CD4-positive, alpha-beta memory T cell (primary cell): Measurements from ENCODE around the gene CYB5B. TPM values are rescaled to one million over a fixed set of nuclear protein-coding genes. Genes with fewer than 3 reads are reported as not detected.

Source experiments
- CTCF ChIA-PET: fragments of 350-600 bp; sonication (Branson Sonifier 250); formaldehyde crosslinking; loops from one replicate; lab custom pipeline; 2021; ENCODE audit warnings: inconsistent platforms; ENCODE audit not compliant: partially characterized antibody; lab: Charles Lee
- POLR2A ChIA-PET: fragments of 350-600 bp; sonication (Branson Sonifier 250); formaldehyde crosslinking; loops from one replicate; lab custom pipeline; 2021; ENCODE audit not compliant: partially characterized antibody; lab: Charles Lee
- DNase-seq, 5 donors: peaks; one replicate each; pipeline versions ENCODE4 v3.0.0 to v3.0.0-alpha.2; 2020 to 2022; ENCODE audit warnings: mixed read lengths in 1 of 5
- H3K27ac ChIP-seq: one replicate; pipeline ENCODE4 v1.7.0; 2013; ENCODE audit warnings: low read depth, low read length
- H3K27me3 ChIP-seq: 2 replicates; pipeline ENCODE4 v1.7.0; 2013; ENCODE audit warnings: mild to moderate bottlenecking, low read length, moderate library complexity; ENCODE audit not compliant: insufficient read depth
- H3K36me3 ChIP-seq: 2 replicates; pipeline ENCODE4 v1.7.0; 2013; ENCODE audit warnings: mild to moderate bottlenecking, low read length, moderate library complexity; ENCODE audit not compliant: insufficient read depth
- H3K4me1 ChIP-seq: 2 replicates; pipeline ENCODE4 v1.7.0; 2013; ENCODE audit warnings: mild to moderate bottlenecking, low read length, moderate library complexity; ENCODE audit not compliant: insufficient read depth
- H3K4me3 ChIP-seq, 2 donors: one replicate each; pipeline ENCODE4 v1.7.0; 2013; ENCODE audit warnings: low read length in 2 of 2, mild to moderate bottlenecking in 1 of 2
- H3K9me3 ChIP-seq, 2 donors: one replicate each; pipeline ENCODE4 v1.7.0; 2013; ENCODE audit warnings: low read length in 2 of 2, control low read depth in 1 of 2; ENCODE audit not compliant: control insufficient read depth in 1 of 2
- H3K27ac Mint-ChIP-seq, 7 donors: one replicate each; pipeline ENCODE4 v1.8.0; 2020 to 2021; ENCODE audit warnings: mixed read lengths in 7 of 7, mild to moderate bottlenecking in 6 of 7, inconsistent platforms in 3 of 7, moderate library complexity in 3 of 7
- H3K27me3 Mint-ChIP-seq, 2 donors: one replicate each; pipeline ENCODE4 v1.8.0; 2020 to 2021; ENCODE audit warnings: mixed read lengths in 2 of 2
- H3K36me3 Mint-ChIP-seq, 2 donors: one replicate each; pipeline ENCODE4 v1.8.0; 2020 to 2021; ENCODE audit warnings: mixed read lengths in 2 of 2, inconsistent platforms in 1 of 2, mild to moderate bottlenecking in 1 of 2
- H3K4me1 Mint-ChIP-seq, 4 donors: one replicate each; pipeline ENCODE4 v1.8.0; 2020 to 2021; ENCODE audit warnings: mixed read lengths in 4 of 4, mild to moderate bottlenecking in 1 of 4
- H3K4me3 Mint-ChIP-seq, 8 donors: one replicate each; pipeline ENCODE4 v1.8.0; 2020 to 2021; ENCODE audit warnings: mixed read lengths in 8 of 8, mild to moderate bottlenecking in 7 of 8, moderate library complexity in 6 of 8, inconsistent platforms in 3 of 8
- H3K9me3 Mint-ChIP-seq, 8 donors: one replicate each; pipeline ENCODE4 v1.8.0; 2020 to 2021; ENCODE audit warnings: mixed read lengths in 8 of 8, mild to moderate bottlenecking in 5 of 8, inconsistent platforms in 3 of 8, moderate library complexity in 1 of 8
- intact Hi-C: fragments of 100-400 bp; cut with micrococcal nuclease; formaldehyde crosslinking; loops from one replicate; pipeline ENCODE4 v1.15.1; 2023
- polyA plus RNA-seq, 2 donors: library from polyadenylated mRNA; unstranded; fragments of 300-500 nt; fragmentation: Illumina TruSeq; gene quantifications; one replicate each; pipeline ENCODE4 v1.2.3, GENCODE V29; 2021
- total RNA-seq, 2 experiments: library from RNA; stranded (reverse); gene quantifications; one replicate each; pipeline ENCODE4 v1.2.3, GENCODE V29; 2021

CYB5B gene, protein sequence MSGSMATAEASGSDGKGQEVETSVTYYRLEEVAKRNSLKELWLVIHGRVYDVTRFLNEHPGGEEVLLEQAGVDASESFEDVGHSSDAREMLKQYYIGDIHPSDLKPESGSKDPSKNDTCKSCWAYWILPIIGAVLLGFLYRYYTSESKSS
- 10 to 100 TPM; 59.2 to 64.4 TPM for total RNA-seq
- 100 to 1,000 TPM; 115 to 141 TPM for polyA plus RNA-seq

DNA sequence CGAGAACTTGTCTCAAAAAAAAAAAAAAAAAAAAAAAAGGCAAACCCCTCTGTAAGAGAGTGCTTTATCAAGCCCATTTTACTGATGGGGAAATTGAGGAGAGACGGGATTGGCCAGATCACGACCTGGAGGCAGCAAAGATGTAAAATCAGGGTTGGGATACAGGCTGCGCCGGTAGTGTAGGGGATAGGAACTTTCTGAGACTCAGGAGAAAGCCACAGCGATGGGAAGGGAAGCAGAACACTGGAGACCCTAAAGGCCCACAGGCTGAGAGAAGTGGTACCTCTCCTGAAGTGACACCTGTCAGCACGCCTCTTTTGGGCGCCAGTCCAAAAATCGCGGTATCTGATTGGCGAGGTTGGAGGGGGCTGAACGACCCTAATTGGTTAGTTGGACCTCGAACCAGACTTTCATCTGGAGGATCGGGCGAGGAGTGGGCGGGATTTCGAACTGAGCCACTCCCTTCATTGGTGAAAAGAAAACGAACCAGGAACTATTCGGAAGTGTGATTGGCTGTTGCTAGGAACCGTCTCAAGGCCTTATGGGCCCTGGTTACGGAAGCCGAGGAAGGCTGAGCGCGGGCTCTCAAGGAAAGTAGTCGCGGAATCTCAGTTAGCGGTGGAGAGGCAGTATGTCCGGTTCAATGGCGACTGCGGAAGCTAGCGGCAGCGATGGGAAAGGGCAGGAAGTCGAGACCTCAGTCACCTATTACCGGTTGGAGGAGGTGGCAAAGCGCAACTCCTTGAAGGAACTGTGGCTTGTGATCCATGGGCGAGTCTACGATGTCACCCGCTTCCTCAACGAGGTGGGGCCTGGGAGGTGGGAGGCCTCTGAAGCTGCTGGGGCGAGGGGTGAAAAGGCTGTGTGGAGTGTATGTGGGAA is at the start of gene CYB5B:
TSS of gene CYB5B (plus strand) at position 567 of the 882 bp plus-strand sequence. CDS start at position 632, 65 bp downstream.
- intact Hi-C loops, result loop anchor here (1.0 to 10.0 kb wide), 5 partner anchors 20 to 140 kb away; partner anchors contain the start of genes COG8, NIP7 and PDF
- peaks cover 19% of the 10 kb centered on the region for H3K4me1 ChIP-seq
- H3K27me3 Mint-ChIP-seq, result no peaks in the 10 kb centered on the region
- H3K4me3 ChIP-seq, result peak within 1 kb of the TSS; percentile 84 to 90
- H3K9me3 ChIP-seq, result no peaks in the 10 kb centered on the region
- peaks cover 18 to 29% of the 10 kb centered on the region in 2 donors for H3K36me3 Mint-ChIP-seq
- H3K9me3 Mint-ChIP-seq, result peaks cover 0 to 7% (median under 1%) of the 10 kb centered on the region in 8 donors
- peak; percentile 95 to 99 (median 97) for DNase-seq
- H3K4me1 Mint-ChIP-seq, result peaks cover 23 to 45% (median 26%) of the 10 kb centered on the region in 4 donors
- H3K27me3 ChIP-seq, result no peaks in the 10 kb centered on the region
- peak within 1 kb of the TSS; percentile 85 to 99 (median 96) for H3K27ac Mint-ChIP-seq
- peak within 1 kb of the TSS; percentile 71 for H3K27ac ChIP-seq
- ChIA-PET CTCF (interaction anchor here (1.4 to 1.5 kb wide), 2 partner anchors 20 to 28 kb away, joined by 4 to 7 read pairs; no protein-coding TSS in a partner anchor), POLR2A (interaction anchor here (0.8 to 6.6 kb wide), 7 partner anchors 10 to 331 kb away, joined by 3 to 54 read pairs (median 3); partner anchors contain the start of genes NFAT5, NOB1 and SNTB2)
- H3K4me3 Mint-ChIP-seq, result peak within 1 kb of the TSS; percentile 93 to 98 (median 96)
- H3K36me3 ChIP-seq, result peaks cover 5% of the 10 kb centered on the region

DNA sequence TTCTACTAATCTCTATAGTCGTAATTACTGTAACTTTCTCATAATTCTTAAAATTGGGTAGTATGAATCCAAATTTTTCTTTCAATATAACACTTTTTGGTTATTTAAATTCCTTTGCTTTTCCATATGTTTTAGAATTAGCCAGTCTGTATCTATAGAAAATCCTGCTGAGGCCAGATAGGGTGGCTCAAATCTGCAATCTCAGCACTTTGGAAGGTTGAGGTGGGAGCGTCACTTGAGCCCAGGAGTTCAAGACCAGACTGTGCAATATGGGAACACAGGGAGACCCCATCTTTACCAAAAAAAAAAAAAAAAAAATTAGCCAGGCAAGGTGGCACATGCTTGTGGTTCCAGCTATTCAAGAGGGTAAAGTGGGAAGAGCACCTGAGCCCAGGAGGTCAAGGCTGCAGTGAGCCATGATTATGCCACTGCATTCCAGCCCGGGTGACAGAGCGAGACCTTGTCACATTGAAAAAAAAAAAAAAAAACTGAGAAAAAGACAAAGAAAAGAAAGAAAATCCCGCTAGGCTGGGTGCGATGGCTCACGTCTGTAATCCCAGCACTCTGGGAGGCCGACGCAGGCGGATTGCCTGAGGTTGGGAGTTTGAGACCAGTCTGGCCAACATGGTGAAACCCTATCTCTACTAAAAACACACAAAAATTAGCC is 47.9 kb upstream of the CYB5B start:
- no peaks in the 10 kb centered on the region for H3K9me3 Mint-ChIP-seq
- ChIA-PET CTCF (no interaction called here), POLR2A (interaction anchor here (0.5 to 1.2 kb wide), 2 partner anchors 9 to 19 kb away, joined by 3 read pairs; no protein-coding TSS in a partner anchor)
- Histone ChIP-seq H3K4me1 (peaks cover 8% of the 10 kb centered on the region), H3K36me3 (peaks cover 19% of the 10 kb centered on the region), H3K27ac (no peak overlapping the region), H3K9me3 (no peaks in the 10 kb centered on the region), H3K4me3 (no peak overlapping the region), H3K27me3 (no peaks in the 10 kb centered on the region)
- intact Hi-C loops, result no loop called here
- no peak overlapping the region for H3K4me3 Mint-ChIP-seq
- no peak for DNase-seq
- H3K27me3 Mint-ChIP-seq, result no peaks in the 10 kb centered on the region
- peaks cover 11 to 22% (median 19%) of the 10 kb centered on the region in 4 donors for H3K4me1 Mint-ChIP-seq
- H3K27ac Mint-ChIP-seq, result peak overlapping the region in 1 of 7 donors; percentile 25
- peaks cover 28 to 56% of the 10 kb centered on the region in 2 donors for H3K36me3 Mint-ChIP-seq

DNA sequence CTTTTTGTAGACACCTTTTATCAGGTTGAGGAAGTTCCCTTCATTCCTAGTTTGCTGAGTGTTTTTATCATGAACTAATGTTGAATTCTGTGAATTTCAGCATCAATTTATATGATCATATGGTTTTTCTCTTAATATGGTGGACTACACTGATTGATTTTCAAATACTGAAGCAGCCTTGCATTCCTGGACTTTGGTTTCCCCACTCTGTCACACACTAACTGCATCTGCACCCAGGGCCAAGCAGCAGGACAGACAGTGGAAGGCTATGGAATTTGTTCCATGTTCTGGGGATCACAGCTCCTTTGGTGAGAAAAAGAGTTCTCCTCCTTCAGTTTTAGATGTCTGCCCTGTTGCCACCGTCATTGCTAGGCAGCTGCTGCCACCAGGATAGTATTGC is 46.4 kb upstream of the CYB5B start:
- peaks cover 27 to 55% of the 10 kb centered on the region in 2 donors for H3K36me3 Mint-ChIP-seq
- H3K27ac ChIP-seq, result no peak overlapping the region
- H3K27me3 ChIP-seq, result no peaks in the 10 kb centered on the region
- ChIA-PET CTCF (no interaction called here), POLR2A (no interaction called here)
- no peaks in the 10 kb centered on the region for H3K27me3 Mint-ChIP-seq
- H3K36me3 ChIP-seq, result peaks cover 33% of the 10 kb centered on the region
- intact Hi-C loops, result no loop called here
- DNase-seq, result no peak
- peaks cover 15 to 33% (median 20%) of the 10 kb centered on the region in 4 donors for H3K4me1 Mint-ChIP-seq
- H3K27ac Mint-ChIP-seq, result peak overlapping the region in 4 of 7 donors; percentile 50 to 89 (median 72)
- peaks cover 10% of the 10 kb centered on the region for H3K4me1 ChIP-seq
- H3K4me3 ChIP-seq, result no peak overlapping the region
- H3K9me3 Mint-ChIP-seq, result no peaks in the 10 kb centered on the region
- no peak overlapping the region for H3K4me3 Mint-ChIP-seq
- no peaks in the 10 kb centered on the region for H3K9me3 ChIP-seq

DNA sequence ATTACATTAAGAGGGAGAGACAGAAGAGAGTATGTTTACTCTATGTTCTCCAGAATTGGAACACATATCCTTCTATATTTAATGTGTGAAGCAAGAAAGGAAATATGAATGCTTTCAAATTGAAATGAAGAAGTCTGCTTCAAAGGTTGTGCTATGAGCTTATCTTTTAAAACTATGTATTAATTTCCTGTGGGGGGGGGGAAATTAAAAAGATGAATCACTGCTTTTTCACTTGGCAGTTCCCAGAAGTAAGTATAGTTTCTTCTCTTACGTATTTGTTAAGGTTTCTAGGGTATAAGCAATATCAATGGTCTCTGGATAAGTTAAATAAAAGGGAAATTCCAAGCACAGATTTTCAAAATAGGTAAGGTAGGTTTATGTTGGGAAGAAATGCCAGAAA is 45.7 kb upstream of the CYB5B start:
- Mint-ChIP-seq H3K27me3 (no peaks in the 10 kb centered on the region), H3K4me1 (peaks cover 17 to 33% (median 23%) of the 10 kb centered on the region in 4 donors), H3K4me3 (no peak overlapping the region), H3K27ac (peak overlapping the region; percentile 37 to 79 (median 68)), H3K36me3 (peaks cover 27 to 55% of the 10 kb centered on the region in 2 donors), H3K9me3 (no peaks in the 10 kb centered on the region)
- Histone ChIP-seq H3K4me1 (peaks cover 17% of the 10 kb centered on the region), H3K4me3 (no peak overlapping the region), H3K27ac (no peak overlapping the region), H3K36me3 (peaks cover 40% of the 10 kb centered on the region), H3K9me3 (no peaks in the 10 kb centered on the region), H3K27me3 (no peaks in the 10 kb centered on the region)
- POLR2A ChIA-PET, result no interaction called here
- CTCF ChIA-PET, result no interaction called here
- intact Hi-C loops, result no loop called here
- DNase-seq, result no peak

DNA sequence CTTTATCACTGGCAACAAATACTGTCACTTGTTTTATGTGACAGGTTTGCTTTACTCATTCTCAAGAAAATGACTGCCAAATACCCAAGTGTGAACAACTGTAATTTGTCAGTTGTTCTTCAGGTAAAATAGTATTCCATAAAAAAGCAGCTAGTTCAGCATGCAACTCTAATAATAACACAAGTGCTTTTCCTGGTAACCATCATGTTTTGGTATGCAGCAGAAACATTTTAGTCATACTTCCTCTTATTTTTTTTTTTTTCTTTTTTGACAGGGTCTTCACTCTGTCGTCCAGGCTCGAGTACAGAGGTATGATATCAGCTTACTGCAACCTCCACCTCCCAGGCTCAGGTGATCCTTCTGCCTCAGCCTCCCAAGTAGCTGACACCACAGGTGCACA is 43.2 kb upstream of the CYB5B start:
- H3K36me3 Mint-ChIP-seq, result peaks cover 27 to 55% of the 10 kb centered on the region in 2 donors
- ChIA-PET POLR2A (interaction anchor here (1.9 kb wide), 1 partner anchor 52 kb away, joined by 4 read pairs; no protein-coding TSS in a partner anchor), CTCF (interaction anchor here (0.7 to 1.5 kb wide), 3 partner anchors 15 to 41 kb away, joined by 3 read pairs; no protein-coding TSS in a partner anchor)
- Histone ChIP-seq H3K27ac (no peak overlapping the region), H3K4me3 (no peak overlapping the region), H3K9me3 (no peaks in the 10 kb centered on the region), H3K36me3 (peaks cover 46% of the 10 kb centered on the region), H3K4me1 (peaks cover 34% of the 10 kb centered on the region), H3K27me3 (no peaks in the 10 kb centered on the region)
- peaks cover 0 to 2% (median 0%) of the 10 kb centered on the region in 8 donors for H3K9me3 Mint-ChIP-seq
- H3K4me1 Mint-ChIP-seq, result peaks cover 27 to 52% (median 38%) of the 10 kb centered on the region in 4 donors
- intact Hi-C loops, result no loop called here
- no peak overlapping the region for H3K4me3 Mint-ChIP-seq
- no peak for DNase-seq
- no peak overlapping the region for H3K27ac Mint-ChIP-seq
- no peaks in the 10 kb centered on the region for H3K27me3 Mint-ChIP-seq

DNA sequence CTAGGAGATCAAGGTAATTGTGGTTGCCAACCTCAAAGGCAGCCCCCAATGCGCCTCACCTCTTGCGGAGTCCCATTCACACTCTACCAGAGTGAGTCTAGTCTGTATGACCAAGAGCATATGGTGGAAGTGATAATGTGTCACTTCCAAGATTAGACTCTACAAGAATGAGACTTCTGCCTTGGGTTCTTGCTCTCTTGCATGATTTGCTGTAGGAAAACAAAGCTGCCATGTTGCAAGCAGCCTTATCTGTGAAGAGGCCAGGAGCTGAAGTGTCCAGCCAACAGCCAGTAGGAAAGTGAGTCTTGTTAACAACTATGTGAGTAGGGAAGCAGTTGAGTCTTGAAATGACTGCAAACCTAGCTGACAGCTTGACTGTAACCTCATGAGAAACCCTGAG is 42.0 kb upstream of the CYB5B start:
- Histone ChIP-seq H3K9me3 (no peaks in the 10 kb centered on the region), H3K27ac (no peak overlapping the region), H3K27me3 (no peaks in the 10 kb centered on the region), H3K4me1 (peaks cover 38% of the 10 kb centered on the region), H3K4me3 (no peak overlapping the region), H3K36me3 (peaks cover 46% of the 10 kb centered on the region)
- no peak for DNase-seq
- Mint-ChIP-seq H3K27ac (peak overlapping the region in 3 of 7 donors; percentile 17 to 64 (median 43)), H3K4me3 (peak overlapping the region in 1 of 8 donors; percentile 5), H3K9me3 (peaks cover 0 to 2% (median 0%) of the 10 kb centered on the region in 8 donors), H3K4me1 (peaks cover 27 to 56% (median 39%) of the 10 kb centered on the region in 4 donors), H3K36me3 (peaks cover 26 to 55% of the 10 kb centered on the region in 2 donors), H3K27me3 (no peaks in the 10 kb centered on the region)
- ChIA-PET POLR2A (interaction anchor here (0.9 to 1.3 kb wide), 2 partner anchors 14 to 52 kb away, joined by 5 read pairs; partner anchors contain the start of gene PDF), CTCF (interaction anchor here (1.0 kb wide), 1 partner anchor 40 kb away, joined by 3 read pairs; no protein-coding TSS in a partner anchor)
- intact Hi-C loops, result no loop called here
